NT2/D1 (cell line): ENCODE measurements around the gene PSMB5.

ENCODE experiments used
- SUZ12 ChIP-seq: IDR thresholded peaks from 2 replicates; pipeline ENCODE4 v1.6.1; 2011; ENCODE audit not compliant: insufficient read length, insufficient read depth; ENCODE audit errors: extremely low read depth
- YY1 ChIP-seq: IDR thresholded peaks from 2 replicates; pipeline ENCODE4 v1.6.1; 2011; ENCODE audit not compliant: insufficient read length, insufficient read depth
- ZNF274 ChIP-seq: IDR thresholded peaks from 2 replicates; pipeline ENCODE4 v1.6.1; 2011; ENCODE audit warnings: mild to moderate bottlenecking, low read depth, low read length

- TF ChIP-seq ZNF274 (no peak), YY1 (no peak), SUZ12 (no peak)
Observed at GRCh38 chr14:23018107-23018506, 16.6 kb downstream of the PSMB5 start.
